EL (cell line): ENCODE results near the gene NDP.
A peak's percentile ranks its signal among the peaks of the same experiment; 100 is the strongest.

Experiments used
- DNase-seq: peaks from one replicate; pipeline ENCODE4 v3.0.0-alpha.2; 2016

NDP gene

GRCh38 chrX:43973249-43974099 is at the start of gene NDP:
NDP (minus strand) TSS chrX:43973390; CDS start chrX:43958645, 14,745 bp downstream.
- DNase-seq, result peak; percentile 9

- no peak for DNase-seq
These were observed 49.8 kb upstream of the NDP start for GRCh38 chrX:44022964-44023363.

- no peak for DNase-seq
These were observed 47.5 kb upstream of the NDP start for GRCh38 chrX:44020693-44021092.

- no peak for DNase-seq
These were observed 46.7 kb upstream of the NDP start for GRCh38 chrX:44019911-44020310.

- DNase-seq, result no peak
These were observed 44.5 kb upstream of the NDP start for GRCh38 chrX:44017676-44018075.

GRCh38 chrX:44016906-44017305 is 43.7 kb upstream of the NDP start:
- no peak for DNase-seq

- DNase-seq, result peak; percentile 87
These were observed 39.4 kb upstream of the NDP start for GRCh38 chrX:44012484-44013096.

- DNase-seq, result no peak
These were observed 38.3 kb upstream of the NDP start for GRCh38 chrX:44011506-44011905.

- no peak for DNase-seq
These were observed 37.4 kb upstream of the NDP start for GRCh38 chrX:44010626-44011025.

GRCh38 chrX:44006081-44006480 is 32.9 kb upstream of the NDP start:
- DNase-seq, result no peak

- peak; percentile 14 for DNase-seq
These were observed 30.8 kb upstream of the NDP start for GRCh38 chrX:44003975-44004374.

- DNase-seq, result no peak
These were observed 29.4 kb upstream of the NDP start for GRCh38 chrX:44002567-44002966.

GRCh38 chrX:43998374-43998773 is 25.2 kb upstream of the NDP start:
- DNase-seq, result no peak

- DNase-seq, result no peak
These were observed 23.3 kb upstream of the NDP start for GRCh38 chrX:43996491-43996890.

GRCh38 chrX:43986083-43986482 is 12.9 kb upstream of the NDP start:
- DNase-seq, result no peak

- no peak for DNase-seq
These were observed 12.3 kb upstream of the NDP start for GRCh38 chrX:43985511-43985910.

- no peak for DNase-seq
These were observed 5.0 kb upstream of the NDP start for GRCh38 chrX:43978226-43978625.

- DNase-seq, result no peak
These were observed 3.0 kb upstream of the NDP start for GRCh38 chrX:43976205-43976604.

GRCh38 chrX:43975796-43976195 is 2.6 kb upstream of the NDP start:
- DNase-seq, result no peak

GRCh38 chrX:43974741-43975465 is 1.7 kb upstream of the NDP start:
- DNase-seq, result no peak

GRCh38 chrX:43974100-43974475 is 898 bp upstream of the NDP start:
- DNase-seq, result no peak

- peak; percentile 6 for DNase-seq
These were observed 926 bp downstream of the NDP start for GRCh38 chrX:43971966-43972961.

GRCh38 chrX:43970528-43970927 is 2.7 kb downstream of the NDP start:
- DNase-seq, result peak; percentile 66
